CD4-positive, alpha-beta T cell treated with Interleukin-10 for 1 hour (primary cell): ENCODE data around the gene G3BP1.
"Not testable (repeated sequence)": the region's sequence is repeated elsewhere in the genome, so short reads cannot be mapped to it uniquely, and the experiment has no call there.

Experiments
- DNase-seq: peaks from one replicate; pipeline ENCODE4 v3.0.0-alpha.2; 2020

Gene G3BP1

DNA sequence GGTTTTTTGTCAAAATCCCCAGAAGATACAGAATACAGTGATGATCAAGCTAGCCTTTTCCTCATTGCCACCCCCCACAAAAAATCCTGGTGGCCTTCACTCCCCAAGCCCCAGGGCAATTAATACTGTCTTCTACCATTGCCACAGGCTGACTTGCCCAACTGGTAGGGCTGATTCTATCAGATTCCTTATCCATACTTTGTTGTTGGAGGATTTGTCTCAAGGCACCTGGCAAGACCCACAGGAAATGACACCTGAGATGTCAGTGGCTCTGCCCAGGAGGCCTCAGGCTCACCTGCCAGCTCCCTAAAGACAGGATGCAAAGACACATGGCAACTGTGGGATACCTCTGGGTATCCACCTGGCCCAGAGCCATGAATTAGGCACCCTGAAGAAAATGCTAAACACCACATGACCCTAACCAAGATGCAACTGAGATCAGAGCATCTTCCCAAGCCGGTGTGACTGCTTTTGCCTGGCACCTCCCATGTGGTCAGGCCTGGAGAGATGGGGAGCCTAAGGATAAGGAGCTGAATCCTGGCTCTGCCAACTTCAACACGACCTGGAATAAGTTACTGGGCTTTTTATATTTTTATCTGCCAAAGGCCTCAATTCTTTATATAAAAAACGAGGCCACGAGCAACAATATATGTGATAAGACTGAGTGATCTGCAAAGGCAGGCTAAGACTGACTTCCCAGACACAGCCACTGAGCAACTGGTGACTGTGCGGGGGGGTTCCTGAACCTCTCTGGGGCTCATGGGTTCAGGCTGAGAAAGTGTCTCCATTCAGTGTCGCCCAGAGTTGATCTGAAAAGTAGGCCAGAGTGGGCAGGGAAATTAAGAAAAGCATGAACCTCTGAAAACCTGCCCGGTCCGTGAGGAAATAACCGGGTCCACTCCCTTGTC is 14.3 kb upstream of the G3BP1 start:
- no peak for DNase-seq

DNA sequence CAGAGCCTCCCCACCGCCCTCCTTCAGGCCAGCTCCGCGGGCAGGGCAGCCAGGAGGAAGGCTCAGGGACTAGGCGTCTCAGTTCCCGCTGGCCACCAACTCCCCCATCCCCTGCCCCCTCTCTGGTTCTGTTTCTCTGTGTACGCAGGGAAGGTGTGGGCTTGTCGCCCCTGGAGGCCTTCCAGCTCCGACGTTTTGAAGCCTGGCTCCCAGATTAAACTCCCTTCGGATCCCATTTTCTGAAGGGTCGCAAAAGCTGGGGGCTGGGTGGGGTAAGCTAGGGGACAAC is 13.7 kb upstream of the G3BP1 start:
- no peak for DNase-seq

- DNase-seq = peak; percentile 92
Measured at GRCh38 chr5:151758430-151759241, 13.1 kb upstream of the G3BP1 start, which contains the start of gene ATOX1. ATOX1 (minus strand) TSS chr5:151758631; CDS start chr5:151758551, 80 bp downstream.

- DNase-seq = no peak
Measured at GRCh38 chr5:151764801-151765200, 7.0 kb upstream of the G3BP1 start.

DNA sequence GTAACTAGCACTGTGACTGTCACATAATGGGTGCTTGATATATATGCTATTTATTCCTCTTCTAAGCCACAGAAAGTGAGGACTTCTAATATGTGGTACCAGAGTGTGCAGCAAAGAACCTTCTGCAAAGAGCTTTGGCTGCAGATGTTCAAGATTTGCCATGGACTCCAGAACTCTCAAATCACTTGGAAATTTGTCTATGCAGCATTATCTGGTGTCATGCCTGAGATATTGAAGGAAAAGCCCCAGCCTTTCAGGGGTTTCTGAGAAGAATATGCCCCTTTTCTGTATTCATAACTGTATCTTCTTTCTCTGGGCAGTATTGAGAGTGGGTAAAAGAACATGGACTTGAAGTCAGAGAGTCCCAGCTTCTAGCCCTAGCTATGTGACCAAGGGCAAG is 4.8 kb upstream of the G3BP1 start:
- DNase-seq = no peak

DNA sequence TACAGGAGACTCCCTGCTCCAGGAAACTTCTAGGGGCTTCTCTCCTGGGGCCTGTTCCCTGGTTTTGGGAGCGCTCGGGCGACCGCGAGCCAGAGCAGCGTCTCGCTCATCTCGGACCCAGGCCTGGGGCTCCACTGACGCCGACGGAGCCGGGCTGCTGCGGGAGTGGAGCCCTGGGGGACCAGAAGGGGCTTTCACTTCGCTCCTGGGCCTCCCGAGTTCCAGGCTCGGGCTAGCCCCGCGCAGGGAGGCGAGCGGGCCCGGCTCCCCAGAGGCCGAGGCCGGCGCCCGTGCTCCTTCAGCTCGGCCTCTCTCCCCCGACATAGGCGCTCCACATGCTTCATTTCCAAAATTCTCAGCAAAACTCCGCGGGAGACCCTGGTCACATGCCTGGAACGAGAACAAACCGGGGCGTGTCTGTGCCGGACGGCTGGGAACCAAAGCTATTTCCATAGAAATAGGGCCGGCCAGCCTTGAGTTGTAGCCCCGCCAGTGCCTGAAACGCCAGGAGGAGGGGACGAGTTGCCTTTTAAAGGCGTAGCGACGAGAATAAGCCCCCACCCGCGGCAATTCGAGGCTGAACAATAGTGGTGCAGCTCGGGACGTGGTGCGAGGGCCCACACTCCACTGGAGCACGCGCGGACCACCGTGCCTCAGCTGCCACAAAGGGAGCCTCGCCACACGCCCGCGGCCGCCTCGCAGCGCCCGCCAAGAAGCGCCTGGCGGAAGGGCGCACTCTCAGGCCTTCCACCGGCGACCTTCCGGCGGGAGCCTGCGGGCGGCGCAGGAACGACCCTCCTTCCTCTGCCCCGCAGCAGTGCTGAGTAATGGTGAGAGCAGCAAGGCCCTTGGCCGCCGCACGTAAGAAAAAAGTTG is 1.1 kb upstream of the G3BP1 start:
- no peak for DNase-seq

DNA sequence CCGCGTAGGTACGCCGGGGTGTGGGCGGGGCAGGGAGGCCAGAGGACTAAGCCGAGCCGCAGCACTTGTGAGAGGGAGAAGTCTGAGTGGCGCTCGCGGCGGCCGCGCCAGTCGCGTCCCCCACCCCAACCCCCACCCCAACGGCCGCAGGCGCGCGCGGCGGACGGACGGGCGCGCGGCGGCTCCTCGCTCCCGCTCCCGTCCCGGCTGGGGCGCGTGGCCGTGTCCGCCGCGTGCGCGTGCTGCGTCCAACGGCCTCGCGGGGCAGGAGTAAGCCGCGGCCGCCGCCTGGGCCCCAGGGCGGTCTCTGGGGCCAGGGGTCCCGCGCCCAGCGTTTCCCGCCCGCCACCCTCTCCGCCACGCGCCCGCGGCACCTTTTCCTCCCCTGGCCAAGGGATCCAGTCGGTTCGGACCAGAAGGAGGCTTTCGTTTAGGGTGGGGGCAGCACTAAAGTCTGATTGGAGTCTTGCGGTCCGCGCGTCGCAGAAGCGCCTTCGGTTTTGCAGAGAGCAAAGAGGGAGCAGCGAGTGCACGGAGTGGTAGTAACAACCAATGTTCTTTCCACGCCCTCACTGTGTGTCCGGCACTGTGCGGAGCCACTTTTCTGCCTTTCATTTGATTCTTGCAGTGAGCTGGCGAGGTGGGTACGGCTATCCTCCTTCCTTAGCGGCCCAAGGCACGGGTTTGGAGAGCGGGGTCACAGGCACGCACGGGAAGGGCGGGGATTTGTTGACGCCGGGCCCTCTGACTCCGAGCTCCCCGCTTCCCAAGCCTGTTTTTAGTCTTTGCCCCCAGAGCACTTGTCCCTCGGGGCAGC is 483 bp downstream of the G3BP1 start:
- DNase-seq = peak; percentile 43

GRCh38 chr5:151772846-151773561 is 1.2 kb downstream of the G3BP1 start:
- no peak for DNase-seq

- DNase-seq = no peak
Measured at GRCh38 chr5:151773951-151774350, 2.2 kb downstream of the G3BP1 start.

DNA sequence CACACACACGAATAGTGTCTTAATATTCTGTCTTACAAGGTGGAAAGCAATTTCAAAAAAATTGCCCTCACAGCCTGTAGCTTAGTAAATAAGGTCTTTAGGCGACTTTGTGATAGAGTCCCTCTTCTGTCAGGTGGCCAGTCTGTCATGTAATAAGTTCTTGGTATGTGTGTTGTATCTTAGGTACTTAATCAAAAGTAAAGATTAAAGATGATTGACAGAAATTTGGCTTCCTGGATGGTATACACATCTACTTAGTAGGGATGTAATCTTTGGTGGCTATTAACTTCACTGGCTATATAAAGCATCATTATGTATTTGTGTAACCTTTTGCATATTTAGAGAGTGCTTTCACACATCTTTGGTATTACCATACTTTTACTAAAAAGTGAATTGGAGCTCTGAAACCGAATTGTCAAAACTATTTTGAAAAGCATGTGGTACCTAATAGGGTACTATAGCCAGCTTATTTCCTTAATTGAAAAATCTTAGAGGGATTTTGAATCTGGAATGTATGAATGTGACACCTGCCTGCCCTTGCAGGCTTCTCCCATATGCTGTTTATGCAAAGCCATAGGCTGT is 3.4 kb downstream of the G3BP1 start:
- no peak for DNase-seq

GRCh38 chr5:151779531-151780125 is 7.9 kb downstream of the G3BP1 start:
- DNase-seq = no peak

- DNase-seq = no peak
Measured at GRCh38 chr5:151780348-151780747, 8.6 kb downstream of the G3BP1 start.

DNA sequence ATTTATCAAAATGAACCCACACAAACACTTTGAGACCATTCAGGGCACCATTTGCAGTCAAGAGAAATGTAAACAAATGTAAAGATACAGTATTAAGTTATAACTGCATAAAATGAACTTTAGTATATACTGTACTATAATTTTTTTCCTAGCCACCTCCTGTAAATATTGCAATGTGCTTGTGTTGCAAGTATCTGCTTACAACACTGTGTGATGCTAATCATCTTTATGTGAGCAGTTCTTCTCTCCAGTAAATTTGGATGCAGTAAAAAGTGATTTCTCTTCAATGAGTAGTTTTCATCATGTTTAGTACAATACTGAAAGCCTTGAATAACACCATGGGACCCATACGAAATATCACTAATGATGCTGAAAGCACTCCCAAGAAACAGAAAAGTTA is 9.4 kb downstream of the G3BP1 start:
- no peak for DNase-seq

DNA sequence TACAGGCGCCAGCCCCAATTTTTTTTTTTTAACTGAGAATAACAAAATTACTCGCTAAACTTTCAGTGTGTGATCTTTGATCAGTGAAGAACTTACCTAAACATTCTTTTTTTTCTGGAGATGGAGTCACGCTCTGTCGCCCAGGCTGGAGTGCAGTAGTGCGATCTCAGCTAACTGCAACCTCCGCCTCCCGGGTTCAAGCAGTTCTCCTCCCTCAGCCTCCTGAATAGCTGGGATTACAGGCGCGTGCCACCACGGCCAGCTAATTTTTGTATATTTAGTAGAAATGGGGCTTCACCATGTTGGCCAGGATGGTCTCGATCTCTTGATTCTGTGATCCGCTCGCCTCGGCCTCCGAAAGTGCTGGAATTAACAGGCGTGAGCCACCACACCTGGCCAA is 11.9 kb downstream of the G3BP1 start:
- not testable (repeated sequence) for DNase-seq

DNA sequence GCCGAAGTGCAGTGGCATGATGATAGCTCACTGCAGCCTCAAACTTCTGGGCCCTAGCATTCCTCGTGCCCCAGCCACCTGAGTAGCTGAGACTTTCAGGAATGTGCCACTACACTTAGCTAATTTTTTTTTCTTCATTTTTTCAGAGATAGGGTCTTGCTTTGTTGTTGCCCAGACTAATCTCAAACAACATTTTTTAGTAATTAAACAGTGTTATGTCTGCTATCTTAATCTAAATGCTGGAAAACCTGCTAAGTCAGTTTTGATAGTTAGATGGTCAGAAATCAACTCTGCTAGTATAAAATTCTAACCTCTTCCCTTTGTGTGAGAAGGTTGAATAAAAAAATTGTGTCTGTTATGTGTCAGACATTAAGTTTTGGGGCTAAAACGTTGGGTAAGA is 12.4 kb downstream of the G3BP1 start:
- DNase-seq = no peak

DNA sequence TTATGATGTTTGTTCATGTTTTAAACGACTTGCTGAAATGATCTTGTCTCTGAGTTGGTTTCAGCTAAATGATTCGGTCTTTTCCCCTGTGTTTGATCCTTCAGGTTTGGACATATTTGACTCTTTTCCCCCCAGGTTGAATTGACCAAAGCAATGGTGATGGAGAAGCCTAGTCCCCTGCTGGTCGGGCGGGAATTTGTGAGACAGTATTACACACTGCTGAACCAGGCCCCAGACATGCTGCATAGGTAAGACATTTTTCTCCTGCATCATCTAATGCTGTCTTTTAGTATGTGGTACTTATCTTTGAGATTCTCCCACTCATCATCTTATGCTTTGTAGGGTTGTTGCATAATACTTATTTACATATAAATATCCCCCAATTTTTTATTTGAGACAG is 14.7 kb downstream of the G3BP1 start:
- no peak for DNase-seq

DNA sequence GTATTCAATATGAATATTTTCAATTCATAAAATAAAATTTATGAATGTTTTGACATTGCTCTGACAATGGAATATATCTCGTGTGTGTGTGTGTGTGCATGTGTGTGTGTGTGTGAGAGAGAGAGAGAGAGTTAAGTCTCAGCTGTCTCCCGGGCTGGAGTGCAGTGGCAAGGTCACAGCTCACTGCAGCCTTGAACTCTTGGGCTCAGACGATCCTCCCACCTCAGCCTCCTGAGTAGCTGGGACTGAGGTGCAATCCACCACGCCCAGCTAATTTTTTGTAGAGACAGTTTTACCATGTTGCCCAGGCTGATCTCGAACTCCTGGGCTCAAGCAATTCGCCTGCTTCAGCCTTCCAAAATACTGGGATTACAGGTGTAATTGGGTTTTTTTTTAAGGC is 16.1 kb downstream of the G3BP1 start:
- no peak for DNase-seq

DNA sequence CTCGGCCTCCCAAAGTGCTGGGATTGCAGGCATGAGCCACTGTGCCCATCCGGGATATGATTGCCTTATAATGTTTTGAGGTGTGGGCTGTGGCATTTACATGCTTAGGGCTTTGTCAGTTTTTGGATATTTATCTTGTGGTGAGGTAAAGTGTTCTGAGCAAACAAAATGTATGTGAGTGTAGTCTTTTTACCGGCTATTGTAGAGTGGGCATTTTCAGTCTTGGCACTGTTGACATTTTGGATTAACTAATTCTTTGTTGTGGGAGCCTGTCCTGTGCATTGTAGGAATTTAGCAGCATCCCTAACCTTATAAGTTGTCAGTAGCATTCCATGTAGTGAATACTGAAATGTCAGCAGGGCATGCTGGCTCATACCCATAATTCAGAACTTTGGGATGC is 21.6 kb downstream of the G3BP1 start:
- no peak for DNase-seq

DNA sequence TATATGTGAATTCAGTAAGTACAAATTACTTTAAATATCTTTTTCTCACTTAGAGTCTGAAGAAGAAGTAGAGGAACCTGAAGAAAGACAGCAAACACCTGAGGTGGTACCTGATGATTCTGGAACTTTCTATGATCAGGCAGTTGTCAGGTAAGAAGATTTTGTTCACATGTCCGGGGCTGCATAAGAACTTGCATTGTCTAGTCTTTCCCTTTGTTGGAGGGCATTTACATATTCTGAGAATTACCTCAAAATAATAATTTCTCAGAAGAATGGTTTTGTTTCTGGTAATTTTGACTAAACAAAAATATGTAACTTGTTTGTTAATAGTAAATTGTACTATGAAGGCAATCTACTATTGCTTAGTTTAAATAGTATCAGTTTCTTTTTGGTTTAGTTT is 23.7 kb downstream of the G3BP1 start:
- no peak for DNase-seq

- DNase-seq = no peak
Measured at GRCh38 chr5:151798674-151799073, 26.9 kb downstream of the G3BP1 start.

DNA sequence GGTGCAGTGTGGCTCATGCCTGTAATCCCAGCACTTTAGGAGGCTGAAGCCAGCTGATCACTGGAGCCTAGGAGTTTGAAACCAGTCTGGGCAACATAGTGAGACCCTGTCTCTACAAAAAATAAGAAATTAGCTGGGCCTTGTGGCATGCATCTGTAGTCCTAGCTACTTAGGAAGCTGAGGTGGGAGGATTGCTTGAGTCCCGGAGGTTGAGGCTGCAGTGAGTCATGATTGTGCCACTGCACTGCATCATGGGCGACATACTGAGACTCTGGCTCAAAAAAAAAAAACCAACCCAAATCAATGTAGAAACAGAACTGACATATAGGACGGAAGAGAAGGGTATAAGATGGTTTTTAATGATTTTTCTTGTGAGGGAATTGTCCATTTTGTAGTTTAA is 27.7 kb downstream of the G3BP1 start:
- DNase-seq = no peak
